H9 (cell line): ENCODE measurements around the gene MTHFD1. TPM values are rescaled to one million over a fixed set of nuclear protein-coding genes. Genes with fewer than 3 reads are reported as not detected.

Experiments used
- DNase-seq: peaks from one replicate; pipeline ENCODE4 v3.0.0-alpha.2; 2017
- H2AFZ ChIP-seq: one replicate; pipeline ENCODE4 v1.6.1; 2013; ENCODE audit warnings: mild to moderate bottlenecking, low read length, control low read depth, moderate library complexity
- H2AK5ac ChIP-seq: 2 replicates; pipeline ENCODE4 v1.6.1; 2013; ENCODE audit warnings: low read length, control low read depth, mixed read lengths; ENCODE audit not compliant: insufficient read length
- H2BK120ac ChIP-seq: one replicate; pipeline ENCODE4 v1.6.1; 2013; ENCODE audit warnings: low read depth, mild to moderate bottlenecking, low read length, control low read depth, inconsistent platforms; ENCODE audit not compliant: poor library complexity, severe bottlenecking
- H2BK12ac ChIP-seq: 2 replicates; pipeline ENCODE4 v1.6.1; 2013; ENCODE audit warnings: low read length, control low read depth, mixed read lengths, low read depth; ENCODE audit not compliant: insufficient read length
- H2BK15ac ChIP-seq: 2 replicates; pipeline ENCODE4 v1.6.1; 2013; ENCODE audit warnings: low read depth, low read length, control low read depth
- H2BK20ac ChIP-seq: one replicate; pipeline ENCODE4 v1.6.1; 2013; ENCODE audit warnings: low read depth, mild to moderate bottlenecking, low read length, control low read depth, inconsistent platforms; ENCODE audit not compliant: poor library complexity, severe bottlenecking
- H2BK5ac ChIP-seq: 2 replicates; pipeline ENCODE4 v1.6.1; 2013; ENCODE audit warnings: low read length, control low read depth, mixed read lengths; ENCODE audit not compliant: insufficient read length
- H3K14ac ChIP-seq: 2 replicates; pipeline ENCODE4 v1.6.1; 2013; ENCODE audit warnings: low read length, control low read depth; ENCODE audit not compliant: insufficient read depth
- H3K18ac ChIP-seq: 2 replicates; pipeline ENCODE4 v1.6.1; 2013; ENCODE audit warnings: low read depth, mild to moderate bottlenecking, mixed read lengths, low read length, control low read depth; ENCODE audit not compliant: insufficient read length
- H3K23ac ChIP-seq: 2 replicates; pipeline ENCODE4 v1.6.1; 2013; ENCODE audit warnings: low read length, control low read depth, mixed read lengths, low read depth; ENCODE audit not compliant: insufficient read length
- H3K23me2 ChIP-seq: 2 replicates; pipeline ENCODE4 v1.6.1; 2013; ENCODE audit warnings: low read depth, mild to moderate bottlenecking, mixed read lengths, low read length, control low read depth; ENCODE audit not compliant: insufficient read length, poor library complexity, severe bottlenecking
- H3K27ac ChIP-seq: 2 replicates; pipeline ENCODE4 v1.5.1; 2013; ENCODE audit warnings: low read length, control low read depth, mixed read lengths, low read depth; ENCODE audit not compliant: insufficient read length
- H3K27me3 ChIP-seq: 2 replicates; pipeline ENCODE4 v1.6.1; 2013; ENCODE audit warnings: low read length, control low read depth, inconsistent platforms; ENCODE audit not compliant: insufficient read depth
- H3K4ac ChIP-seq: 2 replicates; pipeline ENCODE4 v1.6.1; 2013; ENCODE audit warnings: low read depth, mild to moderate bottlenecking, control low read depth, inconsistent platforms, low read length, moderate library complexity
- H3K4me1 ChIP-seq: 2 replicates; pipeline ENCODE4 v1.6.1; 2013; ENCODE audit warnings: low read length, control low read depth, inconsistent platforms; ENCODE audit not compliant: insufficient read depth
- H3K4me2 ChIP-seq: 2 replicates; pipeline ENCODE4 v1.6.1; 2013; ENCODE audit warnings: low read length, control low read depth, mixed read lengths; ENCODE audit not compliant: insufficient read length, insufficient read depth
- H3K56ac ChIP-seq: 2 replicates; pipeline ENCODE4 v1.6.1; 2013; ENCODE audit warnings: low read depth, mild to moderate bottlenecking, mixed read lengths, low read length, control low read depth; ENCODE audit not compliant: insufficient read length
- H3K79me1 ChIP-seq: 2 replicates; pipeline ENCODE4 v1.6.1; 2013; ENCODE audit warnings: low read depth, mild to moderate bottlenecking, moderate library complexity, low read length, control low read depth, inconsistent platforms; ENCODE audit not compliant: insufficient read depth, poor library complexity, severe bottlenecking
- H3K79me2 ChIP-seq: 2 replicates; pipeline ENCODE4 v1.6.1; 2013; ENCODE audit warnings: low read length, control low read depth, inconsistent platforms; ENCODE audit not compliant: insufficient read depth
- H3K9ac ChIP-seq: 2 replicates; pipeline ENCODE4 v1.6.1; 2013; ENCODE audit warnings: low read length, control low read depth, mixed read lengths; ENCODE audit not compliant: insufficient read length; ENCODE audit errors: extremely low read depth
- H3K9me3 ChIP-seq: one replicate; pipeline ENCODE4 v1.6.1; 2013; ENCODE audit warnings: low read depth, low read length, inconsistent platforms; ENCODE audit not compliant: control insufficient read depth
- H3T11ph ChIP-seq: one replicate; pipeline ENCODE4 v1.6.1; 2013; ENCODE audit warnings: mild to moderate bottlenecking, low read length, control low read depth, inconsistent platforms
- H4K20me1 ChIP-seq: one replicate; pipeline ENCODE4 v1.6.1; 2013; ENCODE audit not compliant: control insufficient read depth, insufficient read length, insufficient read depth
- H4K5ac ChIP-seq: 2 replicates; pipeline ENCODE4 v1.6.1; 2013; ENCODE audit warnings: low read depth, mild to moderate bottlenecking, mixed read lengths, low read length, control low read depth; ENCODE audit not compliant: insufficient read length
- H4K8ac ChIP-seq: replicated peaks from 2 replicates; pipeline ENCODE4 v1.6.1; 2013; ENCODE audit warnings: low read length, control low read depth, mixed read lengths, low read depth; ENCODE audit not compliant: insufficient read length
- H4K91ac ChIP-seq: 2 replicates; pipeline ENCODE4 v1.6.1; 2013; ENCODE audit warnings: low read depth, mild to moderate bottlenecking, moderate library complexity, mixed read lengths, low read length, control low read depth; ENCODE audit not compliant: insufficient read length
- H3K27ac Mint-ChIP-seq, 3 experiments: 2 replicates in 2 of 3; 3 replicates in 1 of 3; pipeline ENCODE4 v1.8.0; 2020 to 2021; ENCODE audit warnings: mixed read lengths in 3 of 3, mild to moderate bottlenecking in 1 of 3, moderate library complexity in 1 of 3
- H3K27me3 Mint-ChIP-seq: 2 replicates; pipeline ENCODE4 v1.8.0; 2021; ENCODE audit warnings: low read depth, mild to moderate bottlenecking, moderate library complexity, mixed read lengths
- H3K36me3 Mint-ChIP-seq, 3 experiments: 2 replicates in 2 of 3; 3 replicates in 1 of 3; pipeline ENCODE4 v1.8.0; 2020 to 2021; ENCODE audit warnings: low read depth in 3 of 3, mixed read lengths in 3 of 3; ENCODE audit not compliant: insufficient read depth in 1 of 3
- H3K4me1 Mint-ChIP-seq, 2 experiments: 2 replicates each; pipeline ENCODE4 v1.8.0; 2020; ENCODE audit warnings: mixed read lengths in 2 of 2
- H3K4me3 Mint-ChIP-seq, 2 experiments: 2 replicates in 1 of 2; 3 replicates in 1 of 2; pipeline ENCODE4 v1.8.0; 2020 to 2021; ENCODE audit warnings: mild to moderate bottlenecking in 2 of 2, mixed read lengths in 2 of 2, moderate library complexity in 1 of 2
- H3K9me3 Mint-ChIP-seq, 2 experiments: 2 replicates in 1 of 2; 3 replicates in 1 of 2; pipeline ENCODE4 v1.8.0; 2020; ENCODE audit warnings: mild to moderate bottlenecking in 2 of 2, mixed read lengths in 2 of 2, moderate library complexity in 1 of 2
- CTCF ChIP-seq: fragments of 200-600 bp; sonication (generic); conservative IDR thresholded peaks from 3 replicates; pipeline ENCODE4 v1.8.0; 2021; ENCODE audit warnings: antibody characterized with exemption, mild to moderate bottlenecking
- WGBS: extraction: QIAGEN DNeasy Blood & Tissue Kit; methylation state at CpG from one replicate; pipeline ENCODE4 v1.1.7; 2013; ENCODE audit warnings: missing lambda C conversion rate, low lambda C conversion rate, mixed read lengths; ENCODE audit not compliant: insufficient read length; ENCODE audit errors: extremely low coverage; 5-methylcytosine and 5-hydroxymethylcytosine counted together
- total RNA-seq: library from RNA; stranded (reverse); gene quantifications from 2 replicates; pipeline ENCODE4 v1.2.1, GENCODE V29; 2021

The MTHFD1 gene
- total RNA-seq, 1 experiment from 2014 or later: 203 TPM

GRCh38 chr14:64419003-64419402, 30.9 kb downstream of the MTHFD1 start:
- Histone ChIP-seq H2BK20ac (no peak overlapping the region), H2BK12ac (no peak overlapping the region), H3K27ac (no peak overlapping the region), H3K9me3 (no peaks in the 10 kb centered on the region), H3K27me3 (no peaks in the 10 kb centered on the region), H3K4me1 (no peaks in the 10 kb centered on the region), H3K4me2 (no peak overlapping the region), H3K79me2 (no peaks in the 10 kb centered on the region), H2AFZ (no peak overlapping the region), H3K56ac (no peak overlapping the region), H3K9ac (no peak overlapping the region), H4K5ac (no peak overlapping the region), H3K4ac (no peak overlapping the region), H2AK5ac (no peak overlapping the region), H3K23ac (no peak overlapping the region), H2BK15ac (no peak overlapping the region), H2BK120ac (no peak overlapping the region), H3K18ac (no peak overlapping the region), H3T11ph (no peak overlapping the region), H3K14ac (no peak overlapping the region), H2BK5ac (no peak overlapping the region), H4K8ac (no peak overlapping the region), H3K79me1 (no peaks in the 10 kb centered on the region), H4K91ac (no peak overlapping the region), H4K20me1 (no peaks in the 10 kb centered on the region), H3K23me2 (peaks cover 2% of the 10 kb centered on the region)
- Mint-ChIP-seq H3K27me3 (no peaks in the 10 kb centered on the region), H3K9me3 (no peaks in the 10 kb centered on the region), H3K4me1 (no peaks in the 10 kb centered on the region), H3K4me3 (no peak overlapping the region), H3K27ac (no peak overlapping the region; a peak in 2 of 7 replicates), H3K36me3 (peaks cover 61 to 92% (median 80%) of the 10 kb centered on the region in 3 experiments; a peak in 6 of 7 replicates)
- no peak for DNase-seq
- WGBS: no CpG with 5 or more reads among the region's 7 CpGs
- TF ChIP-seq CTCF: no peak
